K562 (cell line): ENCODE measurements around the gene LCN15. TPM values are rescaled to one million over a fixed set of nuclear protein-coding genes. Genes with fewer than 3 reads are reported as not detected.

ENCODE experiments used
- BDP1 ChIP-seq: IDR thresholded peaks from 3 replicates; pipeline ENCODE4 v1.6.1; 2011; ENCODE audit not compliant: insufficient read length, insufficient read depth
- ETV5 ChIP-seq: sonication (generic); formaldehyde crosslinking; IDR thresholded peaks from 2 replicates; pipeline ENCODE4 v1.4.0; 2020; ENCODE audit warnings: low read depth, mild to moderate bottlenecking, missing genetic modification reagents
- FOS ChIP-seq: IDR thresholded peaks from 3 replicates; pipeline ENCODE4 v1.6.1; 2011; ENCODE audit not compliant: insufficient read length; ENCODE audit errors: extremely low read depth
- IFI16 ChIP-seq: fragments of 250-450 bp; sonication (Bioruptor Pico); IDR thresholded peaks from 2 replicates; pipeline ENCODE4 v2.1.2; 2022; ENCODE audit warnings: mild to moderate bottlenecking, inconsistent platforms
- NFATC3 ChIP-seq: fragments of 450-650 bp; IDR thresholded peaks from 2 replicates; pipeline ENCODE4 v1.6.1; 2017; ENCODE audit warnings: mild to moderate bottlenecking
- PHF21A ChIP-seq: fragments of 450-650 bp; IDR thresholded peaks from 2 replicates; pipeline ENCODE4 v1.6.1; 2017; ENCODE audit warnings: low read depth, borderline replicate concordance
- PTBP1 ChIP-seq: fragments of 200-400 bp; formaldehyde crosslinking; IDR thresholded peaks from 2 replicates; pipeline ENCODE4 v1.6.1; 2017; ENCODE audit warnings: low read depth, low read length
- PTRF ChIP-seq: fragments of 450-650 bp; IDR thresholded peaks from 2 replicates; pipeline ENCODE4 v1.6.1; 2016; ENCODE audit warnings: mild to moderate bottlenecking, missing genetic modification characterization, missing compliant biosample characterization
- SMARCB1 ChIP-seq: IDR thresholded peaks from 2 replicates; pipeline ENCODE4 v1.6.1; 2011; ENCODE audit warnings: improper control_type of control experiment, low read depth; ENCODE audit not compliant: insufficient read length
- TCF3 ChIP-seq: sonication (generic); formaldehyde crosslinking; IDR thresholded peaks from 2 replicates; pipeline ENCODE4 v1.4.0; 2020; ENCODE audit warnings: mild to moderate bottlenecking, missing genetic modification reagents
- ZBTB43 ChIP-seq: sonication (generic); formaldehyde crosslinking; IDR thresholded peaks from 2 replicates; pipeline ENCODE4 v1.8.0; 2023; ENCODE audit warnings: mild to moderate bottlenecking, missing genetic modification reagents
- ZNF398 ChIP-seq: fragments of 250-450 bp; sonication (Bioruptor Pico); IDR thresholded peaks from 2 replicates; pipeline ENCODE4 v1.8.0; 2021; ENCODE audit warnings: moderate library complexity, mild to moderate bottlenecking, inconsistent platforms
- ZNF655 ChIP-seq: fragments of 250-450 bp; sonication (Bioruptor Pico); IDR thresholded peaks from 2 replicates; pipeline ENCODE4 v1.5.0; 2021
- polyA plus RNA-seq, 8 experiments: library from polyadenylated mRNA; depleted of rRNA in 4 of 8; stranded (reverse) in 5 of 8; unstranded in 3 of 8; fragments of >200 nt; fragmentation: Nextera tagmentation in 2 of 8; fragmentation: Illumina TruSeq in 1 of 8; extraction: Ambion mirVana in 2 of 8; extraction: Trizol in 1 of 8; gene quantifications; 2 replicates each; pipeline versions ENCODE4 v1.2.1 to v1.2.3, GENCODE V29; 2011 to 2014; ENCODE audit warnings: inconsistent platforms in 1 of 8, missing spikeins in 1 of 8
- total RNA-seq, 7 experiments: library from RNA; depleted of rRNA in 6 of 7; stranded (reverse); fragments of >200 nt in 6 of 7; fragmentation: Illumina TruSeq in 2 of 7; extraction: Trizol in 2 of 7; gene quantifications; 2 replicates each; pipeline versions ENCODE4 v1.2.1 to v1.2.3, GENCODE V29; 2011 to 2021; ENCODE audit warnings: low replicate concordance in 1 of 7
- TF ChIP-seq, protein P1 (sequence below): fragments of 450-650 bp; IDR thresholded peaks from 2 replicates; pipeline ENCODE4 v1.6.1; 2016
- TF ChIP-seq, protein P2 (sequence below): fragments of 450-650 bp; IDR thresholded peaks from one replicate; pipeline ENCODE4 v1.6.1; 2018; ENCODE audit warnings: mild to moderate bottlenecking, moderate library complexity; ENCODE audit not compliant: partially characterized antibody
- TF ChIP-seq, protein P3 (sequence below): sonication (generic); formaldehyde crosslinking; IDR thresholded peaks from 2 replicates; pipeline ENCODE4 v1.5.0; 2020; ENCODE audit warnings: missing genetic modification reagents

Gene LCN15
- total and polyA plus RNA-seq, 9 of the 15 experiments (the other 6 are each of a cell fraction or from before 2014, with no cell fraction given), result 0.66 TPM; not detected in 8

- TF ChIP-seq, protein P1, sequence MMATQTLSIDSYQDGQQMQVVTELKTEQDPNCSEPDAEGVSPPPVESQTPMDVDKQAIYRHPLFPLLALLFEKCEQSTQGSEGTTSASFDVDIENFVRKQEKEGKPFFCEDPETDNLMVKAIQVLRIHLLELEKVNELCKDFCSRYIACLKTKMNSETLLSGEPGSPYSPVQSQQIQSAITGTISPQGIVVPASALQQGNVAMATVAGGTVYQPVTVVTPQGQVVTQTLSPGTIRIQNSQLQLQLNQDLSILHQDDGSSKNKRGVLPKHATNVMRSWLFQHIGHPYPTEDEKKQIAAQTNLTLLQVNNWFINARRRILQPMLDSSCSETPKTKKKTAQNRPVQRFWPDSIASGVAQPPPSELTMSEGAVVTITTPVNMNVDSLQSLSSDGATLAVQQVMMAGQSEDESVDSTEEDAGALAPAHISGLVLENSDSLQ, result peak; percentile 72
- TF ChIP-seq PTBP1 (no peak), NFATC3 (no peak), ZBTB43 (CRISPR knock-in tag) (no peak), SMARCB1 (no peak), IFI16 (CRISPR knock-in tag) (no peak), FOS (no peak), PHF21A (no peak), TCF3 (no peak), ZNF655 (CRISPR knock-in tag) (no peak), PTRF (tag) (no peak), ZNF398 (CRISPR knock-in tag) (no peak), ETV5 (no peak), BDP1 (no peak)
- TF ChIP-seq, protein P2, sequence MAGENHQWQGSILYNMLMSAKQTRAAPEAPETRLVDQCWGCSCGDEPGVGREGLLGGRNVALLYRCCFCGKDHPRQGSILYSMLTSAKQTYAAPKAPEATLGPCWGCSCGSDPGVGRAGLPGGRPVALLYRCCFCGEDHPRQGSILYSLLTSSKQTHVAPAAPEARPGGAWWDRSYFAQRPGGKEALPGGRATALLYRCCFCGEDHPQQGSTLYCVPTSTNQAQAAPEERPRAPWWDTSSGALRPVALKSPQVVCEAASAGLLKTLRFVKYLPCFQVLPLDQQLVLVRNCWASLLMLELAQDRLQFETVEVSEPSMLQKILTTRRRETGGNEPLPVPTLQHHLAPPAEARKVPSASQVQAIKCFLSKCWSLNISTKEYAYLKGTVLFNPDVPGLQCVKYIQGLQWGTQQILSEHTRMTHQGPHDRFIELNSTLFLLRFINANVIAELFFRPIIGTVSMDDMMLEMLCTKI, result no peak
- TF ChIP-seq, protein P3, sequence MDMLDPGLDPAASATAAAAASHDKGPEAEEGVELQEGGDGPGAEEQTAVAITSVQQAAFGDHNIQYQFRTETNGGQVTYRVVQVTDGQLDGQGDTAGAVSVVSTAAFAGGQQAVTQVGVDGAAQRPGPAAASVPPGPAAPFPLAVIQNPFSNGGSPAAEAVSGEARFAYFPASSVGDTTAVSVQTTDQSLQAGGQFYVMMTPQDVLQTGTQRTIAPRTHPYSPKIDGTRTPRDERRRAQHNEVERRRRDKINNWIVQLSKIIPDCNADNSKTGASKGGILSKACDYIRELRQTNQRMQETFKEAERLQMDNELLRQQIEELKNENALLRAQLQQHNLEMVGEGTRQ, result peak; percentile 44; the same call in 1 of the 2 replicates
These were observed 26.6 kb upstream of the LCN15 start, which contains the start of gene TMEM141 (continued) for GRCh38 chr9:136790640-136791515.
